OCI-LY1 (cell line): ENCODE measurements around the gene TTLL5.

Source experiments
- H2AFZ ChIP-seq: fragments of 200-600 bp; sonication (generic), shearing (Covaris generic); 2 replicates; pipeline ENCODE4 v1.6.0; 2014; ENCODE audit warnings: antibody characterized with exemption, mild to moderate bottlenecking, low read length
- H3F3A ChIP-seq: fragments of 200-600 bp; sonication (generic), shearing (Covaris generic); 2 replicates; pipeline ENCODE4 v1.6.0; 2014; ENCODE audit warnings: mild to moderate bottlenecking, antibody characterized with exemption, low read length, moderate library complexity; ENCODE audit not compliant: insufficient read depth
- H3K27ac ChIP-seq: fragments of 200-600 bp; sonication (generic); 2 replicates; pipeline ENCODE4 v1.5.1; 2014; ENCODE audit warnings: low read length, mixed run types, mild to moderate bottlenecking, low read depth; ENCODE audit not compliant: poor library complexity, severe bottlenecking
- H3K27me3 ChIP-seq: fragments of 200-600 bp; sonication (generic); 2 replicates; pipeline ENCODE4 v1.6.0; 2014; ENCODE audit warnings: antibody characterized with exemption, mild to moderate bottlenecking, low read length, moderate library complexity; ENCODE audit not compliant: insufficient read depth
- H3K36me3 ChIP-seq: fragments of 200-600 bp; sonication (generic); 2 replicates; pipeline ENCODE4 v1.6.1; 2014; ENCODE audit warnings: mild to moderate bottlenecking, antibody characterized with exemption, low read length, moderate library complexity, mixed read lengths; ENCODE audit not compliant: insufficient read depth
- H3K4me1 ChIP-seq: fragments of 200-600 bp; sonication (generic); 2 replicates; pipeline ENCODE4 v1.5.1; 2014; ENCODE audit warnings: mild to moderate bottlenecking, low read length, moderate library complexity; ENCODE audit not compliant: insufficient read depth, severe bottlenecking
- H3K4me2 ChIP-seq: fragments of 200-600 bp; sonication (generic), shearing (Covaris generic); 2 replicates; pipeline ENCODE4 v1.6.1; 2014; ENCODE audit warnings: low read length
- H3K4me3 ChIP-seq: fragments of 200-600 bp; sonication (generic); 2 replicates; pipeline ENCODE4 v1.5.1; 2014; ENCODE audit warnings: low read length, low read depth, mild to moderate bottlenecking, mixed read lengths; ENCODE audit not compliant: poor library complexity, severe bottlenecking
- H3K79me2 ChIP-seq: fragments of 200-600 bp; shearing (Covaris generic); 2 replicates; pipeline ENCODE4 v1.6.1; 2016; ENCODE audit warnings: mixed run types, low read length, mixed read lengths; ENCODE audit not compliant: insufficient read depth
- H3K9ac ChIP-seq: fragments of 200-600 bp; sonication (generic), shearing (Covaris generic); 2 replicates; pipeline ENCODE4 v1.6.1; 2014; ENCODE audit warnings: mild to moderate bottlenecking, low read length, mixed read lengths
- H3K9me2 ChIP-seq: fragments of 200-600 bp; sonication (generic), shearing (Covaris generic); 2 replicates; pipeline ENCODE4 v1.6.1; 2014; ENCODE audit warnings: low read depth, mild to moderate bottlenecking, low read length, mixed read lengths
- H3K9me3 ChIP-seq: fragments of 200-600 bp; shearing (Covaris generic); 2 replicates; pipeline ENCODE4 v1.6.1; 2014; ENCODE audit warnings: low read length, mixed read lengths
- H4K20me1 ChIP-seq: fragments of 200-600 bp; sonication (generic), shearing (Covaris generic); 2 replicates; pipeline ENCODE4 v1.6.0; 2016; ENCODE audit warnings: mild to moderate bottlenecking, low read length; ENCODE audit not compliant: insufficient read depth
- EZH2 ChIP-seq: fragments of 200-600 bp; sonication (generic), shearing (Covaris generic); IDR thresholded peaks from 2 replicates; pipeline ENCODE4 v1.8.0; 2017; ENCODE audit warnings: borderline replicate concordance, mixed run types, mild to moderate bottlenecking, antibody characterized with exemption, low read length, moderate library complexity, mixed read lengths
- TF ChIP-seq, protein P1 (sequence below): fragments of 200-600 bp; sonication (generic), shearing (Covaris generic); IDR thresholded peaks from 2 replicates; pipeline ENCODE4 v1.5.1; 2017; ENCODE audit warnings: mild to moderate bottlenecking, antibody characterized with exemption, low read length, moderate library complexity, mixed read lengths

The TTLL5 gene

DNA sequence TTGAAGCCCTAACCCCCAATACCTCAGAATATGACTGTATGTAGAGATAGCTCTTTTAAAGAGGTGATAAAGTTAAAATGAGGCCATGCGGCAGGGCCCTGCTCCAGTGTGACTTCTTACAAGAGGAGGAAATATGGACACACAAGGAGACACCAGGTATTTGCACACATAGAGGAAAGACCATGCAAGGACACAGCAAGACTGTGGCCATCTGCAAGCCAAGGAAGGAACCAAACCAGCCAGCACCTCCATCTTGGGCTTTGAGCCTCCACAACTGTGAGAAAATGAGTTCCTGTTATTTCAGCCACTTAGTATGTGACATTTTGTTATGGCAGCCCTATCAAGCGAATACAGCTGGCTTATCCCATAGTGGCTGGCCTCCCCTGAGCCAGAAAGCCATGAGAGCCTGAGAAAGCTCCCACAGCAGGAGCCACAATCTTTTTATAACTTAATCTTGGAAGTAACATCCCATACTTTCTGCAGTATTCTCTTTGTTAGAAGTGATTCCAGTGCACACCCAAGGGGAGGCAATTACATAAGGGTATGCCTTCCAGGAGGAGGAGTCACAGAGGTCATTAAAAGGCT lies 272.8 kb downstream of the TTLL5 start:
- Histone ChIP-seq H3K4me1 (no peaks in the 10 kb centered on the region), H3K27ac (no peak overlapping the region), H3K36me3 (no peaks in the 10 kb centered on the region), H3K4me2 (no peak overlapping the region), H3K9me2 (no peaks in the 10 kb centered on the region), H3K9ac (no peak overlapping the region), H3F3A (no peaks in the 10 kb centered on the region), H2AFZ (no peak overlapping the region), H3K4me3 (no peak overlapping the region), H3K9me3 (no peaks in the 10 kb centered on the region), H3K27me3 (no peaks in the 10 kb centered on the region), H3K79me2 (no peaks in the 10 kb centered on the region), H4K20me1 (no peaks in the 10 kb centered on the region)
- TF ChIP-seq, protein P1, sequence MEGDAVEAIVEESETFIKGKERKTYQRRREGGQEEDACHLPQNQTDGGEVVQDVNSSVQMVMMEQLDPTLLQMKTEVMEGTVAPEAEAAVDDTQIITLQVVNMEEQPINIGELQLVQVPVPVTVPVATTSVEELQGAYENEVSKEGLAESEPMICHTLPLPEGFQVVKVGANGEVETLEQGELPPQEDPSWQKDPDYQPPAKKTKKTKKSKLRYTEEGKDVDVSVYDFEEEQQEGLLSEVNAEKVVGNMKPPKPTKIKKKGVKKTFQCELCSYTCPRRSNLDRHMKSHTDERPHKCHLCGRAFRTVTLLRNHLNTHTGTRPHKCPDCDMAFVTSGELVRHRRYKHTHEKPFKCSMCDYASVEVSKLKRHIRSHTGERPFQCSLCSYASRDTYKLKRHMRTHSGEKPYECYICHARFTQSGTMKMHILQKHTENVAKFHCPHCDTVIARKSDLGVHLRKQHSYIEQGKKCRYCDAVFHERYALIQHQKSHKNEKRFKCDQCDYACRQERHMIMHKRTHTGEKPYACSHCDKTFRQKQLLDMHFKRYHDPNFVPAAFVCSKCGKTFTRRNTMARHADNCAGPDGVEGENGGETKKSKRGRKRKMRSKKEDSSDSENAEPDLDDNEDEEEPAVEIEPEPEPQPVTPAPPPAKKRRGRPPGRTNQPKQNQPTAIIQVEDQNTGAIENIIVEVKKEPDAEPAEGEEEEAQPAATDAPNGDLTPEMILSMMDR, result no peak
- no peak for TF ChIP-seq EZH2

DNA sequence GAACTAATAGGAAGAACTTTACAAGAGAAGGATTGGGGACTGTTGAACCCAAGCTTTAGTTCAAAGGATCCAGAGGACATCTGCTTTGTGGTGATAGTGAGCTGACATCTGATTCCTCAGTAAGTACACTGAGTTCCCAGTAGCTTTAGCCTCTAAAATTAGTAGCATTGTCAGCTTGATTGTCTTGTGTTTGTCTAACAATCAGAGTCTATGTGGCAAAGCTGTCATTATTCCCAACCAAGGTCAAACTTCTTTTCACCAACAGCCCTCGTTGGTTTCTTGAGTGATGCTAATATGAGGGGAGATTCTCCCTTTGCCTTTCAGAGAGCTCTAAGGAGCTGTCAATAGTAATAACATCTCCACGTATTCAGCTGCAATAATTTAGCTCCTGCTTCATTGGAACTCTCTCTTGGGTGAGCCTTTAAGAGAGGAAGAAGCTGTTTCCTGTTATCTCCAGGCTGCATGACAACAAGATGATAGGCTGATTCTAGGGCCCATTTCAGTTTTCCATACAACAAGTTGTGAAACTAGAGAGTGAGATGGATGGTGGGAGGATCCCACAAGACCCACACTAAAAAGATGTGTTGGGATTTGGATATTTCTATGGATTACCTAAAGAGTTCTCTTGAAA lies 274.1 kb downstream of the TTLL5 start:
- Histone ChIP-seq H3K4me2 (no peak overlapping the region), H3K36me3 (no peaks in the 10 kb centered on the region), H3K79me2 (no peaks in the 10 kb centered on the region), H3F3A (no peaks in the 10 kb centered on the region), H3K9me3 (no peaks in the 10 kb centered on the region), H3K9ac (no peak overlapping the region), H3K4me1 (no peaks in the 10 kb centered on the region), H3K27me3 (no peaks in the 10 kb centered on the region), H2AFZ (no peak overlapping the region), H3K27ac (no peak overlapping the region), H3K4me3 (no peak overlapping the region), H3K9me2 (no peaks in the 10 kb centered on the region), H4K20me1 (no peaks in the 10 kb centered on the region)
- TF ChIP-seq, protein P1, result no peak
- no peak for TF ChIP-seq EZH2

DNA sequence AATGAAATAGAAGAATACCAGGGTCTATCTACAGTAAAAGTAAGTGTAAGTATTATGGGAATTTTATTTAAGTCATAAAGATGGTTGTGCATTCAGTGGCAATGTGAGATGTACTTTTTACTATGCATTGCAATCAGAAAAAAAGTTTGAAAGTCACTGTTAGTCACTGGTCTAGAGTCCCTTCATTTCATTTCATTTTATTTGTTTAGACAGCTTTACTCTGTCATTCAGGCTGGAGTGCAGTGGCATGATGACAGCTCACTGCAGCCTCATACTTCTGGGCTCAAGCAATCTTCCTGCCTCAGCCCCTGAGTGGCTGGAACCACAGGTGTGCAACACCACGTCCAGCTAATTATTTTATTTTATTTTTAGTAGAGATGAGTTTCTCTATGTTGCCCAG lies 278.2 kb downstream of the TTLL5 start:
- no peak overlapping the region for H3K27ac ChIP-seq

More for the DNA sequence above, 278.2 kb downstream of the TTLL5 start:
- Histone ChIP-seq H2AFZ (no peak overlapping the region), H3K4me3 (no peak overlapping the region), H3K27me3 (no peaks in the 10 kb centered on the region), H3K4me2 (no peak overlapping the region), H3F3A (no peaks in the 10 kb centered on the region), H3K9me3 (no peaks in the 10 kb centered on the region), H3K36me3 (no peaks in the 10 kb centered on the region), H3K79me2 (no peaks in the 10 kb centered on the region), H4K20me1 (no peaks in the 10 kb centered on the region), H3K9ac (no peak overlapping the region), H3K9me2 (no peaks in the 10 kb centered on the region), H3K4me1 (no peaks in the 10 kb centered on the region)
- TF ChIP-seq EZH2, result no peak
- TF ChIP-seq, protein P1, result no peak
